Astrocyte (in vitro differentiated cells and primary cell): ENCODE data around the gene JPT2. TPM values are rescaled to one million over a fixed set of nuclear protein-coding genes. Genes with fewer than 3 reads are reported as not detected.

ENCODE experiments used
- DNase-seq: peaks from one replicate; pipeline ENCODE4 v3.0.0-alpha.2; 2010; ENCODE audit warnings: low read depth
- FAIRE-seq: peaks from 2 replicates; lab custom pipeline; 2011; peaks lifted over from hg19 to GRCh38; lab: Jason Lieb, UNC
- H2AFZ ChIP-seq: 2 replicates; pipeline ENCODE4 v1.6.0; 2012; ENCODE audit warnings: low read depth, low read length, inconsistent platforms
- H3K27ac ChIP-seq: 2 replicates; pipeline ENCODE4 v1.5.1; 2011; ENCODE audit warnings: low read depth, low read length, inconsistent platforms
- H3K27me3 ChIP-seq: 2 replicates; pipeline ENCODE4 v1.6.0; 2011; ENCODE audit warnings: low read length, inconsistent platforms; ENCODE audit not compliant: insufficient read depth
- H3K36me3 ChIP-seq: 2 replicates; pipeline ENCODE4 v1.5.1; 2011; ENCODE audit warnings: low read length, inconsistent platforms; ENCODE audit not compliant: insufficient read depth
- H3K4me1 ChIP-seq: 2 replicates; pipeline ENCODE4 v1.5.1; 2011; ENCODE audit warnings: low read length, inconsistent platforms; ENCODE audit not compliant: insufficient read depth
- H3K4me2 ChIP-seq: 2 replicates; pipeline ENCODE4 v1.6.0; 2012; ENCODE audit warnings: low read length, inconsistent platforms
- H3K4me3 ChIP-seq: 2 replicates; pipeline ENCODE4 v1.5.1; 2011; ENCODE audit warnings: low read depth, mild to moderate bottlenecking, low read length, inconsistent platforms; ENCODE audit not compliant: insufficient read depth
- H3K79me2 ChIP-seq: 2 replicates; pipeline ENCODE4 v1.6.0; 2012; ENCODE audit warnings: mild to moderate bottlenecking, low read length, inconsistent platforms; ENCODE audit not compliant: insufficient read depth
- H3K9ac ChIP-seq: 2 replicates; pipeline ENCODE4 v1.6.0; 2012; ENCODE audit warnings: mild to moderate bottlenecking, low read length, inconsistent platforms
- H3K9me3 ChIP-seq: 2 replicates; pipeline ENCODE4 v1.5.1; 2012; ENCODE audit warnings: low read depth, mild to moderate bottlenecking, low read length, inconsistent platforms; ENCODE audit not compliant: insufficient read depth
- H4K20me1 ChIP-seq: 2 replicates; pipeline ENCODE4 v1.6.0; 2012; ENCODE audit warnings: low read length, inconsistent platforms; ENCODE audit not compliant: insufficient read depth
- H3K27ac Mint-ChIP-seq: one replicate; pipeline ENCODE4 v1.8.0; 2021; ENCODE audit warnings: mild to moderate bottlenecking, mixed read lengths; ENCODE audit not compliant: unreplicated experiment
- H3K27me3 Mint-ChIP-seq: one replicate; pipeline ENCODE4 v1.8.0; 2021; ENCODE audit warnings: low read depth, mixed read lengths; ENCODE audit not compliant: unreplicated experiment
- H3K36me3 Mint-ChIP-seq: one replicate; pipeline ENCODE4 v1.8.0; 2021; ENCODE audit warnings: low read depth, mixed read lengths; ENCODE audit not compliant: unreplicated experiment
- H3K4me1 Mint-ChIP-seq: one replicate; pipeline ENCODE4 v1.8.0; 2021; ENCODE audit warnings: low read depth, mixed read lengths; ENCODE audit not compliant: unreplicated experiment
- H3K4me3 Mint-ChIP-seq: one replicate; pipeline ENCODE4 v1.8.0; 2021; ENCODE audit warnings: mild to moderate bottlenecking, moderate library complexity, mixed read lengths; ENCODE audit not compliant: unreplicated experiment
- H3K9me3 Mint-ChIP-seq: one replicate; pipeline ENCODE4 v1.8.0; 2021; ENCODE audit warnings: mild to moderate bottlenecking, mixed read lengths; ENCODE audit not compliant: unreplicated experiment
- CTCF ChIP-seq: IDR thresholded peaks from 2 replicates; pipeline ENCODE4 v1.5.1; 2011; ENCODE audit warnings: low read depth, mild to moderate bottlenecking, inconsistent platforms, low read length, moderate library complexity; ENCODE audit not compliant: insufficient read depth
- EZH2 ChIP-seq: IDR thresholded peaks from 2 replicates; pipeline ENCODE4 v1.6.1; 2012; ENCODE audit warnings: mild to moderate bottlenecking, low read length, inconsistent platforms; ENCODE audit not compliant: insufficient read depth
- total RNA-seq: library from RNA; stranded (reverse); gene quantifications from 2 replicates; pipeline ENCODE4 v1.2.1, GENCODE V29; 2021

JPT2 gene
- total RNA-seq, 1 donor from 2014 or later: 143 TPM

GRCh38 chr16:1746693-1747195, 68.7 kb downstream of the JPT2 start:
- Histone ChIP-seq H3K27ac (peak overlapping the region; percentile 99), H3K4me2 (peak overlapping the region; percentile 83)

GRCh38 chr16:1747934-1748333, 69.9 kb downstream of the JPT2 start:
- Mint-ChIP-seq H3K4me3 (no peak overlapping the region), H3K36me3 (peaks cover 14% of the 10 kb centered on the region), H3K9me3 (no peaks in the 10 kb centered on the region), H3K4me1 (peaks cover 19% of the 10 kb centered on the region), H3K27ac (no peak overlapping the region), H3K27me3 (no peaks in the 10 kb centered on the region)
- no peak overlapping the region for H3K4me2 ChIP-seq
- H3K9ac ChIP-seq: no peak overlapping the region
- peaks cover 28% of the 10 kb centered on the region for H4K20me1 ChIP-seq
- no peaks in the 10 kb centered on the region for H3K27me3 ChIP-seq
- no peaks in the 10 kb centered on the region for H3K9me3 ChIP-seq
- peaks cover 17% of the 10 kb centered on the region for H3K36me3 ChIP-seq
- H3K4me3 ChIP-seq: no peak overlapping the region
- H3K27ac ChIP-seq: no peak overlapping the region
- FAIRE-seq: no peak
- H2AFZ ChIP-seq: no peak overlapping the region
- no peak for TF ChIP-seq EZH2
- no peak for TF ChIP-seq CTCF
- no peak for DNase-seq
- H3K4me1 ChIP-seq: peaks cover 34% of the 10 kb centered on the region
- peaks cover 9% of the 10 kb centered on the region for H3K79me2 ChIP-seq

More at GRCh38 chr16:1746693-1747195, 68.7 kb downstream of the JPT2 start:
- H3K27me3 ChIP-seq: no peaks in the 10 kb centered on the region
- H3K27me3 Mint-ChIP-seq: no peaks in the 10 kb centered on the region
- peaks cover 28% of the 10 kb centered on the region for H4K20me1 ChIP-seq
- H3K36me3 ChIP-seq: peaks cover 11% of the 10 kb centered on the region
- H3K4me1 ChIP-seq: peaks cover 34% of the 10 kb centered on the region
- TF ChIP-seq EZH2: no peak
- no peak for TF ChIP-seq CTCF
- DNase-seq (peak; percentile 69), FAIRE-seq (no peak)
- H3K9me3 ChIP-seq: no peaks in the 10 kb centered on the region
- no peak overlapping the region for H3K4me3 ChIP-seq
- no peak overlapping the region for H3K27ac Mint-ChIP-seq
- no peak overlapping the region for H2AFZ ChIP-seq
- H3K4me1 Mint-ChIP-seq: peaks cover 19% of the 10 kb centered on the region
- H3K36me3 Mint-ChIP-seq: peaks cover 10% of the 10 kb centered on the region
- no peaks in the 10 kb centered on the region for H3K9me3 Mint-ChIP-seq
- H3K79me2 ChIP-seq: peaks cover 12% of the 10 kb centered on the region
- H3K9ac ChIP-seq: peak overlapping the region; percentile 88
- H3K4me3 Mint-ChIP-seq: no peak overlapping the region
